ENCODE measurements around the gene ZSWIM8.

The ZSWIM8 gene

GRCh38 chr10:73797324-73798025 is 12.1 kb downstream of the ZSWIM8 start:
- no peak for DNase-seq (ENCODE audit: low spot score)

- no peak for DNase-seq (ENCODE audit: low spot score)
These were observed 12.7 kb downstream of the ZSWIM8 start for GRCh38 chr10:73798087-73798486.

GRCh38 chr10:73798927-73799560 is 13.6 kb downstream of the ZSWIM8 start:
- no peak for DNase-seq (ENCODE audit: low spot score)

- DNase-seq (ENCODE audit: low spot score) = no peak
These were observed 14.6 kb downstream of the ZSWIM8 start for GRCh38 chr10:73799899-73800559.

- no peak for DNase-seq (ENCODE audit: low spot score)
These were observed 15.3 kb downstream of the ZSWIM8 start for GRCh38 chr10:73800560-73801252.

- DNase-seq (ENCODE audit: low spot score) = no peak
These were observed 15.8 kb downstream of the ZSWIM8 start for GRCh38 chr10:73801253-73801590.

GRCh38 chr10:73802276-73802991 is 17.0 kb downstream of the ZSWIM8 start:
- DNase-seq (ENCODE audit: low spot score) = no peak

- DNase-seq (ENCODE audit: low spot score) = no peak
These were observed 18.4 kb downstream of the ZSWIM8 start for GRCh38 chr10:73803680-73804286.

GRCh38 chr10:73806176-73806950 is 21.0 kb downstream of the ZSWIM8 start:
- DNase-seq (ENCODE audit: low spot score) = no peak

GRCh38 chr10:73807471-73807870 is 22.1 kb downstream of the ZSWIM8 start:
- no peak for DNase-seq (ENCODE audit: low spot score)

- no peak for DNase-seq (ENCODE audit: low spot score)
These were observed 22.8 kb downstream of the ZSWIM8 start for GRCh38 chr10:73808021-73808815.

- DNase-seq (ENCODE audit: low spot score) = no peak
These were observed 23.8 kb downstream of the ZSWIM8 start for GRCh38 chr10:73809061-73809818.

GRCh38 chr10:73810358-73810734 is 24.9 kb downstream of the ZSWIM8 start:
- DNase-seq (ENCODE audit: low spot score) = no peak

- DNase-seq (ENCODE audit: low spot score) = peak; percentile 52
These were observed 25.5 kb downstream of the ZSWIM8 start for GRCh38 chr10:73810735-73811465.

GRCh38 chr10:73812657-73813056 is 27.3 kb downstream of the ZSWIM8 start:
- no peak for DNase-seq (ENCODE audit: low spot score)

- no peak for DNase-seq (ENCODE audit: low spot score)
These were observed 27.9 kb downstream of the ZSWIM8 start for GRCh38 chr10:73813333-73813732.

GRCh38 chr10:73814276-73814895 is 29.0 kb downstream of the ZSWIM8 start:
- DNase-seq (ENCODE audit: low spot score) = no peak

Data from AG08396 (cell line).